GM12878 (cell line): ENCODE data around the gene DNAJC16. TPM values are rescaled to one million over a fixed set of nuclear protein-coding genes. Genes with fewer than 3 reads are reported as not detected.

ENCODE experiments used
- ATAC-seq: fragments of 200-7000 bp; cut with Tn5 transposase; 3 replicates; pipeline ENCODE4 v1.9.1; 2020; ENCODE audit warnings: mild to moderate bottlenecking, moderate library complexity
- BruUV-seq: library from RNA; stranded (reverse); fragments of 400-500 nt; replicated peaks from 2 replicates; lab custom pipeline; 2021; lab: Mats Ljungman, UMichigan
- CTCF ChIA-PET: fragments of 300-600 bp; sonication (Branson Sonifier 250); formaldehyde crosslinking; extraction: SDS; loops from one replicate; lab custom pipeline; 2021; ENCODE audit warnings: inconsistent platforms; lab: Yijun Ruan, JAX
- POLR2A ChIA-PET: fragments of 350-600 bp; formaldehyde crosslinking; extraction: SDS; loops from one replicate; lab custom pipeline; 2021; ENCODE audit warnings: inconsistent platforms; lab: Charles Lee
- RAD21 ChIA-PET: fragments of 300-600 bp; sonication (Branson Sonifier 250); formaldehyde crosslinking; loops from one replicate; lab custom pipeline; 2023; ENCODE audit warnings: antibody characterized with exemption; ENCODE audit not compliant: unreplicated experiment; lab: Charles Lee
- SMC1A ChIA-PET: fragments of 300-600 bp; sonication (Branson Sonifier 250); formaldehyde crosslinking; loops from one replicate; lab custom pipeline; 2023; ENCODE audit not compliant: unreplicated experiment, uncharacterized antibody; lab: Charles Lee
- DNase-seq: peaks from one replicate; pipeline ENCODE4 v3.0.0-alpha.2; 2011; ENCODE audit warnings: low read depth, low spot score
- FAIRE-seq: peaks from 3 replicates; lab custom pipeline; 2011; peaks lifted over from hg19 to GRCh38; lab: Jason Lieb, UNC
- H2AFZ ChIP-seq: 2 replicates; pipeline ENCODE4 v1.6.0; 2011; ENCODE audit warnings: low read depth, low read length, control low read depth; ENCODE audit not compliant: control insufficient read depth
- H3K27ac ChIP-seq: 2 replicates; pipeline ENCODE4 v1.5.1; 2011; ENCODE audit warnings: control low read depth; ENCODE audit not compliant: control insufficient read depth, insufficient read depth
- H3K27me3 ChIP-seq, 2 experiments: replicated peaks in 1 of 2; 2 replicates each; pipeline versions ENCODE4 v1.6.0 to v1.6.1; 2011; ENCODE audit warnings: low read length in 1 of 2; ENCODE audit not compliant: control insufficient read depth in 2 of 2, insufficient read depth in 2 of 2
- H3K36me3 ChIP-seq, 2 experiments: 2 replicates each; pipeline ENCODE4 v1.5.1; 2011; ENCODE audit warnings: low read length in 1 of 2; ENCODE audit not compliant: control insufficient read depth in 2 of 2, insufficient read depth in 2 of 2
- H3K4me1 ChIP-seq: 2 replicates; pipeline ENCODE4 v1.6.1; 2011; ENCODE audit warnings: mild to moderate bottlenecking, low read length, moderate library complexity, mixed read lengths; ENCODE audit not compliant: control insufficient read depth, insufficient read depth
- H3K4me2 ChIP-seq: 2 replicates; pipeline ENCODE4 v1.6.0; 2011; ENCODE audit warnings: control low read depth; ENCODE audit not compliant: control insufficient read depth, insufficient read depth
- H3K4me3 ChIP-seq: fragments of 200-600 bp; sonication (generic); 2 replicates; pipeline ENCODE4 v1.5.1; 2016
- H3K79me2 ChIP-seq: 2 replicates; pipeline ENCODE4 v1.6.0; 2011; ENCODE audit warnings: low read length; ENCODE audit not compliant: control insufficient read depth, insufficient read depth
- H3K9ac ChIP-seq: 2 replicates; pipeline ENCODE4 v1.8.0; 2011; ENCODE audit warnings: low read length, control low read depth, mixed read lengths; ENCODE audit not compliant: control insufficient read depth, insufficient read depth
- H3K9me3 ChIP-seq: replicated peaks from 3 replicates; pipeline ENCODE4 v1.5.1; 2011; ENCODE audit warnings: mild to moderate bottlenecking, low read length; ENCODE audit not compliant: control insufficient read depth, insufficient read depth
- H4K20me1 ChIP-seq: 2 replicates; pipeline ENCODE4 v1.6.0; 2011; ENCODE audit not compliant: control insufficient read depth, insufficient read depth
- ATF2 ChIP-seq: IDR thresholded peaks from 2 replicates; pipeline ENCODE4 v1.6.1; 2012; ENCODE audit warnings: low read length, inconsistent platforms
- BACH1 ChIP-seq: fragments of 450-650 bp; IDR thresholded peaks from 2 replicates; pipeline ENCODE4 v1.6.1; 2017; ENCODE audit warnings: mild to moderate bottlenecking, borderline replicate concordance
- CBX3 ChIP-seq: fragments of 200-600 bp; sonication (generic); IDR thresholded peaks from 2 replicates; pipeline ENCODE4 v1.6.1; 2016; ENCODE audit warnings: low read depth, borderline replicate concordance
- CBX5 ChIP-seq: sonication (generic); IDR thresholded peaks from 2 replicates; pipeline ENCODE4 v1.6.1; 2016; ENCODE audit warnings: low read depth, moderate library complexity, mild to moderate bottlenecking, inconsistent platforms
- DPF2 ChIP-seq: fragments of 450-650 bp; IDR thresholded peaks from 2 replicates; pipeline ENCODE4 v1.6.1; 2017; ENCODE audit warnings: mild to moderate bottlenecking
- EED ChIP-seq: sonication (generic); IDR thresholded peaks from 2 replicates; pipeline ENCODE4 v1.6.1; 2016; ENCODE audit warnings: antibody characterized with exemption, low read depth
- EGR1 ChIP-seq, 2 experiments: IDR thresholded peaks; 1 replicate in 1 of 2; 2 replicates in 1 of 2; pipeline ENCODE4 v1.6.1; 2011 to 2012; ENCODE audit warnings: low read depth in 2 of 2, low read length in 2 of 2, borderline replicate concordance in 1 of 2, mild to moderate bottlenecking in 1 of 2, moderate library complexity in 1 of 2
- FOXK2 ChIP-seq: fragments of 450-650 bp; IDR thresholded peaks from 2 replicates; pipeline ENCODE4 v1.6.1; 2017; ENCODE audit warnings: mild to moderate bottlenecking, moderate library complexity
- IKZF2 ChIP-seq, 2 experiments: fragments of 450-650 bp; IDR thresholded peaks; 2 replicates each; pipeline ENCODE4 v1.6.1; 2017; ENCODE audit warnings: mild to moderate bottlenecking in 2 of 2, moderate library complexity in 2 of 2
- MYC ChIP-seq: IDR thresholded peaks from 2 replicates; pipeline ENCODE4 v1.6.1; 2011; ENCODE audit warnings: mild to moderate bottlenecking, low read length, moderate library complexity, inconsistent platforms; ENCODE audit not compliant: insufficient read depth, insufficient replicate concordance, insufficient read length, severe bottlenecking
- NFYA ChIP-seq: IDR thresholded peaks from 2 replicates; pipeline ENCODE4 v1.6.1; 2011; ENCODE audit warnings: low read depth, mild to moderate bottlenecking, low read length, improper control_type of control experiment, borderline replicate concordance
- NR2F1 ChIP-seq: fragments of 450-650 bp; conservative IDR thresholded peaks from 2 replicates; pipeline ENCODE4 v1.6.1; 2017; ENCODE audit warnings: mild to moderate bottlenecking
- RBBP5 ChIP-seq: fragments of 200-600 bp; sonication (generic); conservative IDR thresholded peaks from 2 replicates; pipeline ENCODE4 v1.6.1; 2016
- SIN3A ChIP-seq: IDR thresholded peaks from 2 replicates; pipeline ENCODE4 v1.6.1; 2012; ENCODE audit warnings: low read depth, low read length, improper control_type of control experiment
- SMARCA5 ChIP-seq: fragments of 450-650 bp; IDR thresholded peaks from 2 replicates; pipeline ENCODE4 v1.6.1; 2017; ENCODE audit warnings: mild to moderate bottlenecking
- SMC3 ChIP-seq: IDR thresholded peaks from 2 replicates; pipeline ENCODE4 v1.6.1; 2011; ENCODE audit warnings: low read length, improper control_type of control experiment, borderline replicate concordance
- SUZ12 ChIP-seq: fragments of 200-600 bp; sonication (generic); IDR thresholded peaks from one replicate; pipeline ENCODE4 v1.6.1; 2018; ENCODE audit warnings: antibody characterized with exemption, mild to moderate bottlenecking; ENCODE audit not compliant: unreplicated experiment
- TCF12 ChIP-seq: IDR thresholded peaks from 2 replicates; pipeline ENCODE4 v1.6.1; 2011; ENCODE audit warnings: low read depth, mild to moderate bottlenecking, low read length
- WRNIP1 ChIP-seq: IDR thresholded peaks from 2 replicates; pipeline ENCODE4 v1.6.1; 2011; ENCODE audit warnings: low read depth, low read length, improper control_type of control experiment, borderline replicate concordance
- ZNF207 ChIP-seq: fragments of 450-650 bp; IDR thresholded peaks from 2 replicates; pipeline ENCODE4 v1.6.1; 2014; ENCODE audit warnings: antibody characterized with exemption, mild to moderate bottlenecking, borderline replicate concordance
- ZNF24 ChIP-seq: fragments of 450-650 bp; IDR thresholded peaks from 2 replicates; pipeline ENCODE4 v1.6.1; 2017; ENCODE audit warnings: antibody characterized with exemption, mild to moderate bottlenecking
- WGBS: methylation state at CpG from one replicate; pipeline ENCODE4 v1.1.6; 2016; ENCODE audit warnings: low lambda C conversion rate; ENCODE audit not compliant: insufficient replicate concordance, insufficient coverage; ENCODE audit errors: missing lambda C conversion rate; 5-methylcytosine and 5-hydroxymethylcytosine counted together
- in situ Hi-C: fragments of 300-500 bp; cut with MboI; formaldehyde crosslinking; loops from 9 replicates; pipeline ENCODE4 v1.14.3; 2018; ENCODE audit warnings: mixed read lengths
- intact Hi-C: fragments of 100-400 bp; cut with micrococcal nuclease; formaldehyde crosslinking; loops from one replicate; pipeline ENCODE4 v1.14.2; 2022; ENCODE audit not compliant: unreplicated experiment
- polyA plus RNA-seq, 11 experiments: library from polyadenylated mRNA; depleted of rRNA in 4 of 11; unstranded in 6 of 11; stranded (reverse) in 5 of 11; fragments of >200 nt; fragmentation: Nextera tagmentation in 4 of 11; fragmentation: Illumina TruSeq in 1 of 11; extraction: Ambion mirVana in 4 of 11; extraction: Trizol in 1 of 11; gene quantifications; 1 replicate in 1 of 11; 2 replicates in 10 of 11; pipeline versions ENCODE4 v1.2.1 to v1.2.3, GENCODE V29; 2011 to 2016; ENCODE audit warnings: inconsistent platforms in 2 of 11, missing spikeins in 2 of 11, low read depth in 1 of 11
- total RNA-seq, 4 experiments: library from RNA; depleted of rRNA in 3 of 4; stranded (reverse); fragments of >200 nt in 3 of 4; fragmentation: Illumina TruSeq in 1 of 4; extraction: Trizol in 1 of 4; gene quantifications; 2 replicates each; pipeline versions ENCODE4 v1.2.1 to v1.2.3, GENCODE V29; 2013 to 2021
- TF ChIP-seq, protein P1 (sequence below): IDR thresholded peaks from 2 replicates; pipeline ENCODE4 v1.6.1; 2012; ENCODE audit warnings: low read depth, low read length, improper control_type of control experiment

The DNAJC16 gene
- total and polyA plus RNA-seq, 10 of the 15 experiments (the other 5 are each of a cell fraction or from before 2014, with no cell fraction given) = 2.4 to 12.7 (median 7.8) TPM

- peak within 1 kb of the TSS; percentile 95 for H2AFZ ChIP-seq
- H3K27ac ChIP-seq = peak within 1 kb of the TSS; percentile 87
- H3K79me2 ChIP-seq = peaks cover 13% of the 10 kb centered on the region
- intact Hi-C loops (loop anchor here (10.0 kb wide), 2 partner anchors 321 to 451 kb away; partner anchors contain the start of genes SPEN and ZBTB17), in situ Hi-C loops (no loop called here)
- FAIRE-seq (peak; percentile 38), ATAC-seq (no peak), DNase-seq (no peak)
- ChIA-PET RAD21 (interaction anchor here (0.6 to 0.7 kb wide), 2 partner anchors 48 to 162 kb away, joined by 3 read pairs; no protein-coding TSS in a partner anchor), SMC1A (interaction anchor here (0.6 to 1.3 kb wide), 3 partner anchors 9 to 1501 kb away, joined by 3 to 4 read pairs (median 3); no protein-coding TSS in a partner anchor), POLR2A (interaction anchor here (1.0 to 1.3 kb wide), 2 partner anchors 11 to 24 kb away, joined by 3 read pairs; no protein-coding TSS in a partner anchor), CTCF (interaction anchor here (1.0 kb wide), 1 partner anchor 217 kb away, joined by 3 read pairs; no protein-coding TSS in a partner anchor)
- BruUV-seq = no TSS peak
- H3K36me3 ChIP-seq = no peaks in the 10 kb centered on the region
- H4K20me1 ChIP-seq = no peaks in the 10 kb centered on the region
- 1% methylated on average over 20 of the region's 27 CpGs for WGBS
- H3K4me3 ChIP-seq = peak within 1 kb of the TSS; percentile 95
- no peaks in the 10 kb centered on the region for H3K9me3 ChIP-seq
- no peaks in the 10 kb centered on the region for H3K27me3 ChIP-seq
- H3K4me2 ChIP-seq = peak within 1 kb of the TSS; percentile 98
- H3K9ac ChIP-seq = peak within 1 kb of the TSS; percentile 79
- H3K4me1 ChIP-seq = peaks cover 9% of the 10 kb centered on the region; the same call in 1 of the 2 replicates
- TF ChIP-seq EED (no peak), CBX5 (no peak), ZNF207 (no peak), SIN3A (no peak), SMC3 (no peak), CBX3 (no peak), NFYA (no peak), IKZF2 (IDR thresholded peaks at IDR 0.05) (0 out of 4 replicates have a peak, but pooled peaks of 1 of the 2 experiments have one; percentile 4), MYC (no peak), SUZ12 (no peak), EGR1 (IDR thresholded peaks at IDR 0.05; ENCODE audit: borderline replicate concordance in 1 of 2, low read depth in 2 of 2, low read length in 2 of 2) (peak in 1 of 2 experiments; percentile 4; a peak in 1 of 3 replicates), FOXK2 (no peak), WRNIP1 (no peak), ZNF24 (no peak), NR2F1 (no peak), RBBP5 (no peak), SMARCA5 (peak; percentile 58; the same call in 1 of the 2 replicates), BACH1 (0 out of 2 replicates have a peak, but pooled peaks have one; percentile 46), TCF12 (no peak), DPF2 (peak; percentile 34; the same call in 1 of the 2 replicates), ATF2 (no peak)
- TF ChIP-seq, protein P1, sequence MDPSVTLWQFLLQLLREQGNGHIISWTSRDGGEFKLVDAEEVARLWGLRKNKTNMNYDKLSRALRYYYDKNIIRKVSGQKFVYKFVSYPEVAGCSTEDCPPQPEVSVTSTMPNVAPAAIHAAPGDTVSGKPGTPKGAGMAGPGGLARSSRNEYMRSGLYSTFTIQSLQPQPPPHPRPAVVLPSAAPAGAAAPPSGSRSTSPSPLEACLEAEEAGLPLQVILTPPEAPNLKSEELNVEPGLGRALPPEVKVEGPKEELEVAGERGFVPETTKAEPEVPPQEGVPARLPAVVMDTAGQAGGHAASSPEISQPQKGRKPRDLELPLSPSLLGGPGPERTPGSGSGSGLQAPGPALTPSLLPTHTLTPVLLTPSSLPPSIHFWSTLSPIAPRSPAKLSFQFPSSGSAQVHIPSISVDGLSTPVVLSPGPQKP = no peak
Measured at GRCh38 chr1:15524021-15524282, 2.7 kb upstream of the DNAJC16 start, which contains the start of gene CASP9. CASP9 (minus strand) TSS chr1:15524215; CDS start chr1:15524200, 15 bp downstream.
